EH (cell line): ENCODE results near the gene TDP1.

ENCODE experiments used
- DNase-seq: peaks from one replicate; pipeline ENCODE4 v3.0.0-alpha.2; 2015; ENCODE audit warnings: low read depth

Gene TDP1

GRCh38 chr14:89941830-89942377, 13.8 kb upstream of the TDP1 start:
- no peak for DNase-seq

GRCh38 chr14:89947344-89947743, 8.4 kb upstream of the TDP1 start:
- DNase-seq = no peak

GRCh38 chr14:89952576-89952975, 3.2 kb upstream of the TDP1 start:
- DNase-seq = no peak

- DNase-seq = no peak
Measured at GRCh38 chr14:89953602-89954001, 2.1 kb upstream of the TDP1 start.

GRCh38 chr14:89954070-89955021, 1.4 kb upstream of the TDP1 start, which contains the start of gene EFCAB11:
TSS of gene EFCAB11 (minus strand) at chr14:89954730. CDS start at chr14:89954660, 70 bp downstream.
- DNase-seq = peak; percentile 99

- DNase-seq = no peak
Measured at GRCh38 chr14:89955022-89955744, 544 bp upstream of the TDP1 start.

- no peak for DNase-seq
Measured at GRCh38 chr14:89956661-89957009, 908 bp downstream of the TDP1 start.

- DNase-seq = no peak
Measured at GRCh38 chr14:89957376-89957775, 1.6 kb downstream of the TDP1 start.

- no peak for DNase-seq
Measured at GRCh38 chr14:89957791-89958190, 2.1 kb downstream of the TDP1 start.

GRCh38 chr14:89958966-89959365, 3.2 kb downstream of the TDP1 start:
- DNase-seq = no peak

- DNase-seq = no peak
Measured at GRCh38 chr14:89959853-89960445, 4.2 kb downstream of the TDP1 start.

- DNase-seq = no peak
Measured at GRCh38 chr14:89960914-89961313, 5.2 kb downstream of the TDP1 start.

- no peak for DNase-seq
Measured at GRCh38 chr14:89963288-89963978, 7.7 kb downstream of the TDP1 start.

GRCh38 chr14:89965839-89966238, 10.1 kb downstream of the TDP1 start:
- no peak for DNase-seq

GRCh38 chr14:89973234-89973823, 17.6 kb downstream of the TDP1 start:
- peak; percentile 77 for DNase-seq

- peak; percentile 7 for DNase-seq
Measured at GRCh38 chr14:89977668-89978067, 21.9 kb downstream of the TDP1 start.

GRCh38 chr14:89978656-89979055, 22.9 kb downstream of the TDP1 start:
- no peak for DNase-seq

GRCh38 chr14:89983375-89983774, 27.6 kb downstream of the TDP1 start:
- DNase-seq = no peak

- no peak for DNase-seq
Measured at GRCh38 chr14:89986462-89987160, 30.9 kb downstream of the TDP1 start.

GRCh38 chr14:89987161-89987475, 31.4 kb downstream of the TDP1 start:
- DNase-seq = no peak

- no peak for DNase-seq
Measured at GRCh38 chr14:89988787-89989186, 33.1 kb downstream of the TDP1 start.
